OCI-LY7 (cell line): Measurements from ENCODE around the gene FSHR. TPM values are rescaled to one million over a fixed set of nuclear protein-coding genes. Genes with fewer than 3 reads are reported as not detected.

ENCODE experiments used
- BruUV-seq: library from RNA; stranded (reverse); fragments of 400-500 nt; replicated peaks from 2 replicates; lab custom pipeline; 2021; lab: Mats Ljungman, UMichigan
- CTCF ChIA-PET: fragments of 300-600 bp; sonication (Branson Sonifier 250); formaldehyde crosslinking; loops from one replicate; lab custom pipeline; 2022; ENCODE audit warnings: antibody characterized with exemption; ENCODE audit not compliant: unreplicated experiment; lab: Charles Lee
- POLR2A ChIA-PET: fragments of 300-600 bp; sonication (Branson Sonifier 250); formaldehyde crosslinking; loops from one replicate; lab custom pipeline; 2022; ENCODE audit warnings: antibody characterized with exemption; lab: Charles Lee
- DNase-seq: peaks from one replicate; pipeline ENCODE4 v3.0.0-alpha.2; 2015; ENCODE audit warnings: low spot score
- H2AFZ ChIP-seq: fragments of 200-600 bp; sonication (generic), shearing (Covaris generic); 2 replicates; pipeline ENCODE4 v1.6.1; 2014; ENCODE audit warnings: mild to moderate bottlenecking, antibody characterized with exemption, low read length, moderate library complexity
- H3K27ac ChIP-seq: fragments of 200-600 bp; sonication (generic); 2 replicates; pipeline ENCODE4 v1.5.1; 2014; ENCODE audit warnings: mixed run types, low read depth, mild to moderate bottlenecking, moderate library complexity, low read length, inconsistent platforms; ENCODE audit not compliant: poor library complexity, severe bottlenecking
- H3K36me3 ChIP-seq: fragments of 200-600 bp; sonication (generic); 2 replicates; pipeline ENCODE4 v1.6.1; 2014; ENCODE audit warnings: mild to moderate bottlenecking, antibody characterized with exemption, low read length, moderate library complexity, mixed read lengths; ENCODE audit not compliant: insufficient read depth
- H3K4me1 ChIP-seq: fragments of 200-600 bp; sonication (generic); 2 replicates; pipeline ENCODE4 v1.5.1; 2014; ENCODE audit warnings: mild to moderate bottlenecking, low read length; ENCODE audit not compliant: insufficient read depth, poor library complexity, severe bottlenecking
- H3K4me2 ChIP-seq: fragments of 200-600 bp; sonication (generic); 2 replicates; pipeline ENCODE4 v1.6.1; 2014; ENCODE audit warnings: mild to moderate bottlenecking, low read length
- H3K4me3 ChIP-seq: fragments of 200-600 bp; sonication (generic); 2 replicates; pipeline ENCODE4 v1.5.1; 2014; ENCODE audit warnings: mild to moderate bottlenecking, low read depth, low read length; ENCODE audit not compliant: poor library complexity, severe bottlenecking
- H3K79me2 ChIP-seq: fragments of 200-600 bp; sonication (generic); 2 replicates; pipeline ENCODE4 v1.6.1; 2016; ENCODE audit warnings: low read depth, mild to moderate bottlenecking, low read length, moderate library complexity, mixed read lengths; ENCODE audit not compliant: insufficient read depth
- H3K9me2 ChIP-seq: fragments of 200-600 bp; sonication (generic); 2 replicates; pipeline ENCODE4 v1.6.1; 2016; ENCODE audit warnings: mild to moderate bottlenecking, low read length, mixed read lengths; ENCODE audit not compliant: insufficient read depth
- H3K9me3 ChIP-seq: fragments of 200-600 bp; sonication (generic); 2 replicates; pipeline ENCODE4 v1.6.1; 2014; ENCODE audit warnings: mild to moderate bottlenecking, mixed run types, low read length, mixed read lengths
- H4K20me1 ChIP-seq: fragments of 200-600 bp; sonication (generic); 2 replicates; pipeline ENCODE4 v1.6.1; 2014; ENCODE audit warnings: mild to moderate bottlenecking, antibody characterized with exemption, low read length, moderate library complexity, mixed read lengths; ENCODE audit not compliant: insufficient read depth
- EZH2phosphoT487 ChIP-seq: fragments of 200-600 bp; sonication (generic); IDR thresholded peaks from 2 replicates; pipeline ENCODE4 v1.6.1; 2018; ENCODE audit warnings: low read depth, borderline replicate concordance, mild to moderate bottlenecking, mixed run types, antibody characterized with exemption, low read length, moderate library complexity, mixed read lengths
- intact Hi-C: fragments of 100-400 bp; cut with micrococcal nuclease; formaldehyde crosslinking; loops from one replicate; pipeline ENCODE4 v1.10.0; 2022; ENCODE audit not compliant: unreplicated experiment
- total RNA-seq, 2 experiments: library from RNA; depleted of rRNA in 1 of 2; stranded (reverse); fragments of >200 nt in 1 of 2; shearing (Covaris generic) in 1 of 2; gene quantifications; 2 replicates each; pipeline ENCODE4 v1.2.3, GENCODE V29; 2014 to 2022
- TF ChIP-seq, protein P1 (sequence below): fragments of 200-600 bp; sonication (generic); conservative IDR thresholded peaks from 2 replicates; pipeline ENCODE4 v1.5.1; 2014; ENCODE audit warnings: mild to moderate bottlenecking, antibody characterized with exemption, low read length, moderate library complexity, mixed read lengths

The FSHR gene
- total RNA-seq, 2 experiments from 2014 or later = not detected

- H3K9me2 ChIP-seq = no peaks in the 10 kb centered on the region
- intact Hi-C loops = no loop called here
- ChIA-PET CTCF (no interaction called here), POLR2A (no interaction called here)
- BruUV-seq = no TSS peak
- no peak overlapping the region for H3K27ac ChIP-seq
- H3K9me3 ChIP-seq = no peaks in the 10 kb centered on the region
- no peak for DNase-seq
- no peak overlapping the region for H2AFZ ChIP-seq
- H3K79me2 ChIP-seq = no peaks in the 10 kb centered on the region
- no peak overlapping the region for H3K4me3 ChIP-seq
- no peaks in the 10 kb centered on the region for H3K4me1 ChIP-seq
- no peaks in the 10 kb centered on the region for H4K20me1 ChIP-seq
- H3K4me2 ChIP-seq = no peak overlapping the region
- H3K36me3 ChIP-seq = no peaks in the 10 kb centered on the region
- TF ChIP-seq EZH2phosphoT487 = no peak
Measured at GRCh38 chr2:48979691-48980090, 174.6 kb downstream of the FSHR start.

DNA sequence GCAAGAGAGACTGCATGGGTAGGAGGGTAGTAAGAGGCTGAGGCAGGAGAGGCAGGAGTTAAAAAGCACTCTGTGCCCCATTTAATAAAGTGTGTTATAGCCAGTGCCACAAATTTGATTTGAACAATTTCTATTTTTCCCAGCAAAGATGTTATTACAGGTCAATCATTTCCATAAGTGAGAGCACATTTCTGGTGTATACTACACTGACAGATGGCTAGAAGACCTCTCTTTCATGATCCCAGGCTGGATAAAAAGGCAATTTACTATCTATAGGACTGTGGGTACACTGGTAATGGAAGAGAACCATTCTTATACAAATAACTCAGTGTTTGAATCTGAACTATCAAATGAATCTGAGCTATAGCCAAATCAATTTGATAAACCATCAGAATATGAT lies 176.2 kb downstream of the FSHR start:
- Histone ChIP-seq H3K4me2 (no peak overlapping the region), H4K20me1 (no peaks in the 10 kb centered on the region), H3K9me2 (no peaks in the 10 kb centered on the region), H3K9me3 (no peaks in the 10 kb centered on the region), H3K4me1 (no peaks in the 10 kb centered on the region), H3K4me3 (no peak overlapping the region), H3K79me2 (no peaks in the 10 kb centered on the region), H3K27ac (no peak overlapping the region), H3K36me3 (no peaks in the 10 kb centered on the region), H2AFZ (no peak overlapping the region)
- BruUV-seq = no TSS peak
- ChIA-PET POLR2A (interaction anchor here (0.8 to 1.0 kb wide), 2 partner anchors 372 to 510 kb away, joined by 3 to 4 read pairs; no protein-coding TSS in a partner anchor), CTCF (no interaction called here)
- TF ChIP-seq EZH2phosphoT487 = no peak
- TF ChIP-seq, protein P1, sequence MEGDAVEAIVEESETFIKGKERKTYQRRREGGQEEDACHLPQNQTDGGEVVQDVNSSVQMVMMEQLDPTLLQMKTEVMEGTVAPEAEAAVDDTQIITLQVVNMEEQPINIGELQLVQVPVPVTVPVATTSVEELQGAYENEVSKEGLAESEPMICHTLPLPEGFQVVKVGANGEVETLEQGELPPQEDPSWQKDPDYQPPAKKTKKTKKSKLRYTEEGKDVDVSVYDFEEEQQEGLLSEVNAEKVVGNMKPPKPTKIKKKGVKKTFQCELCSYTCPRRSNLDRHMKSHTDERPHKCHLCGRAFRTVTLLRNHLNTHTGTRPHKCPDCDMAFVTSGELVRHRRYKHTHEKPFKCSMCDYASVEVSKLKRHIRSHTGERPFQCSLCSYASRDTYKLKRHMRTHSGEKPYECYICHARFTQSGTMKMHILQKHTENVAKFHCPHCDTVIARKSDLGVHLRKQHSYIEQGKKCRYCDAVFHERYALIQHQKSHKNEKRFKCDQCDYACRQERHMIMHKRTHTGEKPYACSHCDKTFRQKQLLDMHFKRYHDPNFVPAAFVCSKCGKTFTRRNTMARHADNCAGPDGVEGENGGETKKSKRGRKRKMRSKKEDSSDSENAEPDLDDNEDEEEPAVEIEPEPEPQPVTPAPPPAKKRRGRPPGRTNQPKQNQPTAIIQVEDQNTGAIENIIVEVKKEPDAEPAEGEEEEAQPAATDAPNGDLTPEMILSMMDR = no peak
- DNase-seq = no peak
- intact Hi-C loops = no loop called here

DNA sequence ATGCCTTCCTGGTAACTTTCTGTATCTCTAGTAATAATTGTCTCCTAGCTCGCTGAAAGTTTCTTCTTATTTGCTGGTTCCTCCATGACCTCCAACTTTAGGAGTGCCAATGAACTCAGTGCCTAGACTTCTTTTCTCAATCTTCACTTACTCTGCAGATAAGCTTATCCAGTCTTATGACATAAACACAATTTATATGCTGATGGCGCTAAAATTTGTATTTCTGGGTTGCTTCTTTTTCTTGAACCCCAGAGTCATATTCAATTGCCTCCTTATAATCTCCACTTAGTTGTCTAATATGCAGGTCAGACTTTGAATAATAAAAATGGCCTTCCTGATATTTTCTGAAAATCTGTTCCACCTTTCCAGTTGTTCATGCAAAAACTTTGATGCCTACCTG lies 182.5 kb downstream of the FSHR start:
- CTCF ChIA-PET = no interaction called here
- POLR2A ChIA-PET = no interaction called here
- Histone ChIP-seq H3K4me2 (no peak overlapping the region), H4K20me1 (no peaks in the 10 kb centered on the region), H3K27ac (no peak overlapping the region), H3K9me2 (no peaks in the 10 kb centered on the region), H3K9me3 (no peaks in the 10 kb centered on the region), H3K79me2 (no peaks in the 10 kb centered on the region), H3K36me3 (no peaks in the 10 kb centered on the region), H2AFZ (no peak overlapping the region), H3K4me1 (no peaks in the 10 kb centered on the region), H3K4me3 (no peak overlapping the region)
- DNase-seq = no peak
- BruUV-seq = no TSS peak
- no peak for TF ChIP-seq EZH2phosphoT487
- TF ChIP-seq, protein P1 = no peak
- intact Hi-C loops = no loop called here
